ENCODE data around the gene CD28.

GRCh38 chr2:203690441-203691047, 15.9 kb upstream of the CD28 start:
- TF ChIP-seq, protein P1, sequence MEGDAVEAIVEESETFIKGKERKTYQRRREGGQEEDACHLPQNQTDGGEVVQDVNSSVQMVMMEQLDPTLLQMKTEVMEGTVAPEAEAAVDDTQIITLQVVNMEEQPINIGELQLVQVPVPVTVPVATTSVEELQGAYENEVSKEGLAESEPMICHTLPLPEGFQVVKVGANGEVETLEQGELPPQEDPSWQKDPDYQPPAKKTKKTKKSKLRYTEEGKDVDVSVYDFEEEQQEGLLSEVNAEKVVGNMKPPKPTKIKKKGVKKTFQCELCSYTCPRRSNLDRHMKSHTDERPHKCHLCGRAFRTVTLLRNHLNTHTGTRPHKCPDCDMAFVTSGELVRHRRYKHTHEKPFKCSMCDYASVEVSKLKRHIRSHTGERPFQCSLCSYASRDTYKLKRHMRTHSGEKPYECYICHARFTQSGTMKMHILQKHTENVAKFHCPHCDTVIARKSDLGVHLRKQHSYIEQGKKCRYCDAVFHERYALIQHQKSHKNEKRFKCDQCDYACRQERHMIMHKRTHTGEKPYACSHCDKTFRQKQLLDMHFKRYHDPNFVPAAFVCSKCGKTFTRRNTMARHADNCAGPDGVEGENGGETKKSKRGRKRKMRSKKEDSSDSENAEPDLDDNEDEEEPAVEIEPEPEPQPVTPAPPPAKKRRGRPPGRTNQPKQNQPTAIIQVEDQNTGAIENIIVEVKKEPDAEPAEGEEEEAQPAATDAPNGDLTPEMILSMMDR (IDR thresholded peaks at IDR 0.05; ENCODE audit: borderline replicate concordance, extremely low read depth, low read length, poor library complexity, severe bottlenecking) = no peak
- no peak for TF ChIP-seq EZH2 (IDR thresholded peaks at IDR 0.05; ENCODE audit: borderline replicate concordance, low read depth, low read length, severe bottlenecking)

All from DND-41 (cell line).